GM04503 (cell line): ENCODE measurements around the gene CKMT1B.
"Not testable (repeated sequence)": the region's sequence is repeated elsewhere in the genome, so short reads cannot be mapped to it uniquely, and the experiment has no call there.

Source experiments
- DNase-seq: peaks from one replicate; pipeline ENCODE4 v3.0.0-alpha.2; 2012; ENCODE audit warnings: low read depth

The CKMT1B gene

DNA sequence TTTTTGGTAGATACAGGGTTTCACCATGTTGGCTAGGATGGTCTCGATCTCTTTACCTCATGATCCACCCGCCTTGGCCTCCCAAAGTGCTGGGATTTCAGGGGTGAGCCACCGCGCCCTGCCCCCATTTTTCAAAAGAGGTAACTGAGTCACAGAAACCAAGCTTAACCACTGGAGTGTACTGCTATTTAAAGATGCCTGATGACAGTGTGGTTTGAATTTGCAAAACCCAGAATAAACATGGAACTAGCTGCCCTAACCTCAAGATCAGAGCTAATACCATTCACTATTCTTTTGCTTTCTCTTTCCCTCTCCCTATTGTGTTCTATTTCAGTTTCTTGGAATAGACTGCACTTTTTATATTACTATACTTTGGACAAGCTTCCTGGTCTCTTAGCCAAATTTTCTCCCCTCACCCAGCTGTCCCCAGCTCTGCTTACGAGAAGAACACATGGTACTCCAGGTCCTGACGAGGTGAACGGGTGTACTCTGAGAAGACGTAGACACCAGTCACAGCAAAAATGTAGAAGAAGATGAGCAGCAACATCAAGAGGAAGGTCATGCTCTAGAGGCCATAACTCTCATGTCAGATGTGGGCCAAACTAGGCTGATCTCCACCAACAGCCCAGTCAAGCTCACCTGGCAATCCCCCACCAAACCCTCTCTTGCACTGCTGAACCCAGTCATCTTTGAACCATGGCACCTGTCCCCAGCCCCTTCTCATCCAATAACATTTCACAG, 44.8 kb downstream of the CKMT1B start:
- DNase-seq, result not testable (repeated sequence)
